HG03095 (cell line): ENCODE results near the gene STAG1.
"Not testable (repeated sequence)": the region's sequence is repeated elsewhere in the genome, so short reads cannot be mapped to it uniquely, and the experiment has no call there.

ENCODE experiments used
- ATAC-seq: cut with Tn5 transposase; IDR thresholded peaks from one replicate; pipeline ENCODE4 v1.9.1; 2021; ENCODE audit warnings: moderate library complexity; ENCODE audit not compliant: unreplicated experiment

Gene STAG1

GRCh38 chr3:136604961-136605360, 147.2 kb downstream of the STAG1 start:
- ATAC-seq: no peak

- ATAC-seq: no peak
These were observed 149.4 kb downstream of the STAG1 start for GRCh38 chr3:136602818-136603217.

GRCh38 chr3:136595913-136596697, 156.1 kb downstream of the STAG1 start:
- no peak for ATAC-seq

GRCh38 chr3:136586580-136586979, 165.6 kb downstream of the STAG1 start:
- ATAC-seq: no peak

GRCh38 chr3:136584728-136585127, 167.4 kb downstream of the STAG1 start:
- ATAC-seq: no peak

- no peak for ATAC-seq
These were observed 168.4 kb downstream of the STAG1 start for GRCh38 chr3:136583823-136584222.

GRCh38 chr3:136577791-136578190, 174.4 kb downstream of the STAG1 start:
- ATAC-seq: no peak

GRCh38 chr3:136576279-136577009, 175.7 kb downstream of the STAG1 start:
- ATAC-seq: no peak

- no peak for ATAC-seq
These were observed 184.5 kb downstream of the STAG1 start for GRCh38 chr3:136567599-136568188.

- not testable (repeated sequence) for ATAC-seq
These were observed 187.2 kb downstream of the STAG1 start for GRCh38 chr3:136564962-136565361.

GRCh38 chr3:136562026-136562425, 190.2 kb downstream of the STAG1 start:
- ATAC-seq: no peak

GRCh38 chr3:136559896-136560295, 192.3 kb downstream of the STAG1 start:
- ATAC-seq: no peak

- ATAC-seq: not testable (repeated sequence)
These were observed 202.7 kb downstream of the STAG1 start for GRCh38 chr3:136549461-136549860.

- no peak for ATAC-seq
These were observed 204.9 kb downstream of the STAG1 start for GRCh38 chr3:136547293-136547692.

- no peak for ATAC-seq
These were observed 205.5 kb downstream of the STAG1 start for GRCh38 chr3:136546720-136547119.

GRCh38 chr3:136545664-136546268, 206.4 kb downstream of the STAG1 start:
- ATAC-seq: no peak

- no peak for ATAC-seq
These were observed 207.6 kb downstream of the STAG1 start for GRCh38 chr3:136544532-136544931.

- no peak for ATAC-seq
These were observed 208.8 kb downstream of the STAG1 start for GRCh38 chr3:136543385-136543784.

- no peak for ATAC-seq
These were observed 216.3 kb downstream of the STAG1 start for GRCh38 chr3:136535906-136536305.

GRCh38 chr3:136532766-136533165, 219.4 kb downstream of the STAG1 start:
- ATAC-seq: no peak

- no peak for ATAC-seq
These were observed 234.1 kb downstream of the STAG1 start for GRCh38 chr3:136518102-136518501.
